Keratinocyte (primary cell): ENCODE results near the gene TGFB1I1. TPM values are rescaled to one million over a fixed set of nuclear protein-coding genes. Genes with fewer than 3 reads are reported as not detected.
"Not testable (repeated sequence)": the region's sequence is repeated elsewhere in the genome, so short reads cannot be mapped to it uniquely, and the experiment has no call there.

Experiments used
- DNase-seq: peaks from one replicate; pipeline ENCODE4 v3.0.0-alpha.2; 2011; ENCODE audit warnings: low read depth, missing footprints, low spot score
- FAIRE-seq: peaks from 2 replicates; lab custom pipeline; 2011; peaks lifted over from hg19 to GRCh38; lab: Jason Lieb, UNC
- H2AFZ ChIP-seq: 2 replicates; pipeline ENCODE4 v1.6.0; 2012; ENCODE audit warnings: low read length, control low read depth, inconsistent platforms; ENCODE audit not compliant: control insufficient read depth
- H3K27ac ChIP-seq: 2 replicates; pipeline ENCODE4 v1.5.1; 2011; ENCODE audit warnings: low read length; ENCODE audit not compliant: control insufficient read depth, insufficient read depth
- H3K27me3 ChIP-seq: 3 replicates; pipeline ENCODE4 v1.6.0; 2011; ENCODE audit warnings: low read length; ENCODE audit not compliant: control insufficient read depth, insufficient read depth; ENCODE audit errors: extremely low read depth
- H3K36me3 ChIP-seq, 2 experiments: 2 replicates in 1 of 2; 3 replicates in 1 of 2; pipeline ENCODE4 v1.5.1; 2011; ENCODE audit warnings: low read length in 2 of 2, mild to moderate bottlenecking in 1 of 2; ENCODE audit not compliant: control insufficient read depth in 2 of 2, insufficient read depth in 2 of 2; ENCODE audit errors: extremely low read depth in 1 of 2
- H3K4me1 ChIP-seq: 3 replicates; pipeline ENCODE4 v1.5.1; 2011; ENCODE audit warnings: low read length; ENCODE audit not compliant: control insufficient read depth, insufficient read depth; ENCODE audit errors: extremely low read depth
- H3K4me2 ChIP-seq: 3 replicates; pipeline ENCODE4 v1.6.0; 2011; ENCODE audit warnings: low read depth, low read length; ENCODE audit not compliant: control insufficient read depth, insufficient read depth; ENCODE audit errors: extremely low read depth
- H3K4me3 ChIP-seq, 3 experiments: fragments of 200-600 bp in 1 of 3; sonication (generic) in 1 of 3; 2 replicates in 2 of 3; 3 replicates in 1 of 3; pipeline ENCODE4 v1.5.1; 2011 to 2016; ENCODE audit warnings: low read length in 3 of 3, mild to moderate bottlenecking in 3 of 3, control low read depth in 2 of 3, inconsistent platforms in 1 of 3, low read depth in 1 of 3, mixed read lengths in 1 of 3, mixed run types in 1 of 3, moderate library complexity in 1 of 3; ENCODE audit not compliant: control insufficient read depth in 2 of 3, insufficient read depth in 2 of 3; ENCODE audit errors: extremely low read depth in 1 of 3
- H3K79me2 ChIP-seq: 2 replicates; pipeline ENCODE4 v1.6.0; 2012; ENCODE audit warnings: low read length; ENCODE audit not compliant: control insufficient read depth, insufficient read depth
- H3K9ac ChIP-seq: 3 replicates; pipeline ENCODE4 v1.6.0; 2011; ENCODE audit warnings: low read length; ENCODE audit not compliant: control insufficient read depth, insufficient read depth; ENCODE audit errors: extremely low read depth
- H3K9me1 ChIP-seq: 3 replicates; pipeline ENCODE4 v1.6.0; 2011; ENCODE audit warnings: low read length; ENCODE audit not compliant: control insufficient read depth, insufficient read depth; ENCODE audit errors: extremely low read depth
- H3K9me3 ChIP-seq: 2 replicates; pipeline ENCODE4 v1.5.1; 2012; ENCODE audit warnings: low read depth, low read length; ENCODE audit not compliant: control insufficient read depth
- H4K20me1 ChIP-seq: 3 replicates; pipeline ENCODE4 v1.6.0; 2011; ENCODE audit warnings: low read length; ENCODE audit not compliant: control insufficient read depth, insufficient read depth; ENCODE audit errors: extremely low read depth
- CTCF ChIP-seq, 3 experiments: IDR thresholded peaks in 1 of 3; conservative IDR thresholded peaks in 1 of 3; optimal IDR thresholded peaks in 1 of 3; 2 replicates in 2 of 3; 3 replicates in 1 of 3; pipeline versions ENCODE3 to v1.5.1; 2011; ENCODE audit warnings: low read length in 3 of 3, mild to moderate bottlenecking in 3 of 3, moderate library complexity in 2 of 3, control low read depth in 1 of 3, inconsistent platforms in 1 of 3; ENCODE audit not compliant: insufficient read depth in 2 of 3; ENCODE audit errors: extremely low read depth in 1 of 3
- EZH2 ChIP-seq: IDR thresholded peaks from one replicate; pipeline ENCODE4 v1.6.1; 2012; ENCODE audit warnings: inconsistent platforms, mild to moderate bottlenecking, low read length, moderate library complexity
- dilution Hi-C: fragments of 300-500 bp; cut with MboI; formaldehyde crosslinking; loops from one replicate; pipeline ENCODE4 v1.7.0; 2020; ENCODE audit warnings: low sequenced_read_pairs; ENCODE audit not compliant: extremely low pct_ligation_motif_present
- polyA plus RNA-seq, 5 experiments: library from polyadenylated mRNA; depleted of rRNA in 3 of 5; stranded (reverse) in 3 of 5; stranded (forward) in 1 of 5; unstranded in 1 of 5; fragments of >200 nt; gene quantifications; 1 replicate in 1 of 5; 2 replicates in 3 of 5; 3 replicates in 1 of 5; pipeline versions ENCODE4 v1.2.1 to v1.2.3, GENCODE V29; 2011 to 2012; ENCODE audit warnings: missing spikeins in 2 of 5, low read depth in 1 of 5, low replicate concordance in 1 of 5

TGFB1I1 gene
- polyA plus RNA-seq, 1 donor (not counting 4 experiments of a cell fraction or from before 2014, with no cell fraction given), result 3.7 TPM

GRCh38 chr16:31436221-31437045 is 35.5 kb upstream of the TGFB1I1 start:
- H3K9ac ChIP-seq, result no peak overlapping the region
- DNase-seq, result no peak
- no peaks in the 10 kb centered on the region for H3K36me3 ChIP-seq
- no peaks in the 10 kb centered on the region for H3K27me3 ChIP-seq
- FAIRE-seq, result no peak
- H2AFZ ChIP-seq, result no peak overlapping the region
- H3K27ac ChIP-seq, result no peak overlapping the region
- no peak overlapping the region for H3K4me3 ChIP-seq
- no peaks in the 10 kb centered on the region for H3K9me1 ChIP-seq
- H4K20me1 ChIP-seq, result no peaks in the 10 kb centered on the region
- H3K4me2 ChIP-seq, result no peak overlapping the region
- H3K4me1 ChIP-seq, result no peaks in the 10 kb centered on the region
- dilution Hi-C loops, result no loop called here
- TF ChIP-seq CTCF (optimal IDR thresholded peaks at IDR 0.05 in 1 of 3, IDR thresholded peaks at IDR 0.05 in 1 of 3, conservative IDR thresholded peaks at IDR 0.05 in 1 of 3; ENCODE audit: extremely low read depth in 1 of 3, insufficient read depth in 2 of 3, low read length in 3 of 3), result no peak
- TF ChIP-seq EZH2, result no peak
- no peaks in the 10 kb centered on the region for H3K9me3 ChIP-seq
- no peaks in the 10 kb centered on the region for H3K79me2 ChIP-seq

GRCh38 chr16:31438414-31438813 is 33.5 kb upstream of the TGFB1I1 start:
- no peaks in the 10 kb centered on the region for H3K9me3 ChIP-seq
- no peaks in the 10 kb centered on the region for H3K27me3 ChIP-seq
- no peak overlapping the region for H2AFZ ChIP-seq
- TF ChIP-seq EZH2 (no peak), CTCF (optimal IDR thresholded peaks at IDR 0.05 in 1 of 3, IDR thresholded peaks at IDR 0.05 in 1 of 3, conservative IDR thresholded peaks at IDR 0.05 in 1 of 3; ENCODE audit: extremely low read depth in 1 of 3, insufficient read depth in 2 of 3, low read length in 3 of 3) (no peak)
- DNase-seq (no peak), FAIRE-seq (no peak)
- no peak overlapping the region for H3K4me3 ChIP-seq
- H3K9me1 ChIP-seq, result no peaks in the 10 kb centered on the region
- no peak overlapping the region for H3K9ac ChIP-seq
- no peak overlapping the region for H3K4me2 ChIP-seq
- H3K36me3 ChIP-seq, result no peaks in the 10 kb centered on the region
- H4K20me1 ChIP-seq, result no peaks in the 10 kb centered on the region
- dilution Hi-C loops, result no loop called here
- no peaks in the 10 kb centered on the region for H3K4me1 ChIP-seq
- no peak overlapping the region for H3K27ac ChIP-seq
- no peaks in the 10 kb centered on the region for H3K79me2 ChIP-seq

- H3K9me1 ChIP-seq, H4K20me1 ChIP-seq, H3K9me3 ChIP-seq, H3K4me3 ChIP-seq, FAIRE-seq, H3K4me1 ChIP-seq, DNase-seq, H3K79me2 ChIP-seq, H3K27me3 ChIP-seq, dilution Hi-C loops, H3K27ac ChIP-seq, H3K9ac ChIP-seq, H3K4me2 ChIP-seq, H3K36me3 ChIP-seq, H2AFZ ChIP-seq: not testable (repeated sequence)
These were observed 32.9 kb upstream of the TGFB1I1 start for GRCh38 chr16:31439023-31439422.
